Measurements from ENCODE around the gene TRMT10A.

DNA sequence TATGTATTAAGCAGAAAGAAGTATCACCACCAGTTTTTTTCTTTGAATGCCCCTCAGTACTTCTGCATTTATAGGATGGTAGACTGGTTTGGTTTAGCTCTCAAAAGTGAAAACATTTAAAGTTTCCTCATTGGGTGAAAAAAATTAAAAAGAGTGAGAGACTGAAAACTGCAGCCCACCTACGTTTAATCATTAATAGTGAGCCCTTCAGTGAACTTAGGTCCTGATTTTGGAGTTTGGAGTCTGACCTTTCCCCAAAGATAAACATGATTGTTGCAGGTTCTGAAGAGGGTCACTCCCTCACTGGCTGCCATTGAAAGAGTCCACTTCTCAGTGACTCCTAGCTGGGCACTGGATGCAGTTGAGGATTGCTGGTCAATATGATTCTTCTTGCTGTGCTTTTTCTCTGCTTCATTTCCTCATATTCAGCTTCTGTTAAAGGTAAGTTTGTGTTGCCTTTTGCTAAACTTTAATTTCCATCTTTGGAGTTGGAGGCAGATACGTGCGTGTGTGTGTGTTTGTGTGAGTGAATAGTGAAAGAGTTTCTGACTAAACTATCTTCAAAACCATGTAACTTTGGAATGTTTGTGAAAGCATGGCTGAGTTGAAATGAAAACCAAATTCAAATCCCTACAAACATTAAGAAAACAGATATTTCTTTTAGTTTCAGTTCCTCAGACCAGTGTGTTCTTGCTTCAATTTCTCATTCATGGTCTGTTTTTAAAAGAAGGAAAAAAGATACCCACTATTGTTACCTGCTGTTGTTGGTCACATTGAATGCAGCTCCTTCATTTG is 10.9 kb upstream of the TRMT10A start, which contains the start of gene MTTP:
- TF ChIP-seq, protein P1, sequence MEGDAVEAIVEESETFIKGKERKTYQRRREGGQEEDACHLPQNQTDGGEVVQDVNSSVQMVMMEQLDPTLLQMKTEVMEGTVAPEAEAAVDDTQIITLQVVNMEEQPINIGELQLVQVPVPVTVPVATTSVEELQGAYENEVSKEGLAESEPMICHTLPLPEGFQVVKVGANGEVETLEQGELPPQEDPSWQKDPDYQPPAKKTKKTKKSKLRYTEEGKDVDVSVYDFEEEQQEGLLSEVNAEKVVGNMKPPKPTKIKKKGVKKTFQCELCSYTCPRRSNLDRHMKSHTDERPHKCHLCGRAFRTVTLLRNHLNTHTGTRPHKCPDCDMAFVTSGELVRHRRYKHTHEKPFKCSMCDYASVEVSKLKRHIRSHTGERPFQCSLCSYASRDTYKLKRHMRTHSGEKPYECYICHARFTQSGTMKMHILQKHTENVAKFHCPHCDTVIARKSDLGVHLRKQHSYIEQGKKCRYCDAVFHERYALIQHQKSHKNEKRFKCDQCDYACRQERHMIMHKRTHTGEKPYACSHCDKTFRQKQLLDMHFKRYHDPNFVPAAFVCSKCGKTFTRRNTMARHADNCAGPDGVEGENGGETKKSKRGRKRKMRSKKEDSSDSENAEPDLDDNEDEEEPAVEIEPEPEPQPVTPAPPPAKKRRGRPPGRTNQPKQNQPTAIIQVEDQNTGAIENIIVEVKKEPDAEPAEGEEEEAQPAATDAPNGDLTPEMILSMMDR (conservative IDR thresholded peaks at IDR 0.05): no peak
- no peak for TF ChIP-seq ZFX (IDR thresholded peaks at IDR 0.05)

All from C4-2B (cell line).